Measurements from ENCODE around the gene EDN1.
"Not testable (repeated sequence)": the region's sequence is repeated elsewhere in the genome, so short reads cannot be mapped to it uniquely, and the experiment has no call there.

EDN1 gene

GRCh38 chr6:12328701-12329100 is 38.5 kb downstream of the EDN1 start:
- no peaks in the 10 kb centered on the region for H3K9me3 ChIP-seq (ENCODE audit: control insufficient read depth in 2 of 2, low read length in 2 of 2)
- H3K4me3 ChIP-seq (ENCODE audit: low read length in 2 of 2), result no peak overlapping the region
- H3K36me3 ChIP-seq (ENCODE audit: control insufficient read depth in 2 of 2, insufficient read depth in 2 of 2, low read length in 2 of 2), result no peaks in the 10 kb centered on the region
- H3K27me3 ChIP-seq (ENCODE audit: control insufficient read depth in 1 of 2, insufficient read depth in 2 of 2, low read length in 2 of 2), result no peaks in the 10 kb centered on the region
- H3K4me1 ChIP-seq (ENCODE audit: control insufficient read depth, insufficient read depth, low read length), result peaks cover 14% of the 10 kb centered on the region
- H3K27ac ChIP-seq (ENCODE audit: low read length), result no peak overlapping the region
- no peak overlapping the region for H3K9ac ChIP-seq (ENCODE audit: low read length in 2 of 2)

GRCh38 chr6:12331474-12331873 is 41.3 kb downstream of the EDN1 start:
- Histone ChIP-seq H3K9ac (ENCODE audit: low read length in 2 of 2) (no peak overlapping the region), H3K27ac (ENCODE audit: low read length) (peak overlapping the region; percentile 6), H3K4me1 (ENCODE audit: control insufficient read depth, insufficient read depth, low read length) (peaks cover 18% of the 10 kb centered on the region), H3K36me3 (ENCODE audit: control insufficient read depth in 2 of 2, insufficient read depth in 2 of 2, low read length in 2 of 2) (no peaks in the 10 kb centered on the region), H3K4me3 (ENCODE audit: low read length in 2 of 2) (no peak overlapping the region), H3K9me3 (ENCODE audit: control insufficient read depth in 2 of 2, low read length in 2 of 2) (no peaks in the 10 kb centered on the region), H3K27me3 (ENCODE audit: control insufficient read depth in 1 of 2, insufficient read depth in 2 of 2, low read length in 2 of 2) (no peaks in the 10 kb centered on the region)

- Histone ChIP-seq H3K4me1 (ENCODE audit: control insufficient read depth, insufficient read depth, low read length) (peaks cover 18% of the 10 kb centered on the region), H3K9me3 (ENCODE audit: control insufficient read depth in 2 of 2, low read length in 2 of 2) (no peaks in the 10 kb centered on the region), H3K27ac (ENCODE audit: low read length) (peak overlapping the region; percentile 6), H3K36me3 (ENCODE audit: control insufficient read depth in 2 of 2, insufficient read depth in 2 of 2, low read length in 2 of 2) (no peaks in the 10 kb centered on the region), H3K27me3 (ENCODE audit: control insufficient read depth in 1 of 2, insufficient read depth in 2 of 2, low read length in 2 of 2) (no peaks in the 10 kb centered on the region), H3K9ac (ENCODE audit: low read length in 2 of 2) (no peak overlapping the region), H3K4me3 (ENCODE audit: low read length in 2 of 2) (no peak overlapping the region)
Measured at GRCh38 chr6:12331951-12332749, 42.0 kb downstream of the EDN1 start.

GRCh38 chr6:12332750-12333079 is 42.6 kb downstream of the EDN1 start:
- H3K9me3 ChIP-seq (ENCODE audit: control insufficient read depth in 2 of 2, low read length in 2 of 2); H3K27me3 ChIP-seq (ENCODE audit: control insufficient read depth in 1 of 2, insufficient read depth in 2 of 2, low read length in 2 of 2); H3K9ac ChIP-seq (ENCODE audit: low read length in 2 of 2); H3K4me3 ChIP-seq (ENCODE audit: low read length in 2 of 2); H3K36me3 ChIP-seq (ENCODE audit: control insufficient read depth in 2 of 2, insufficient read depth in 2 of 2, low read length in 2 of 2); H3K27ac ChIP-seq (ENCODE audit: low read length): not testable (repeated sequence)
- H3K4me1 ChIP-seq (ENCODE audit: control insufficient read depth, insufficient read depth, low read length), result peaks cover 18% of the 10 kb centered on the region

GRCh38 chr6:12333128-12333527 is 43.0 kb downstream of the EDN1 start:
- no peak overlapping the region for H3K9ac ChIP-seq (ENCODE audit: low read length in 2 of 2)
- no peaks in the 10 kb centered on the region for H3K36me3 ChIP-seq (ENCODE audit: control insufficient read depth in 2 of 2, insufficient read depth in 2 of 2, low read length in 2 of 2)
- no peak overlapping the region for H3K4me3 ChIP-seq (ENCODE audit: low read length in 2 of 2)
- no peaks in the 10 kb centered on the region for H3K9me3 ChIP-seq (ENCODE audit: control insufficient read depth in 2 of 2, low read length in 2 of 2)
- H3K4me1 ChIP-seq (ENCODE audit: control insufficient read depth, insufficient read depth, low read length), result peaks cover 18% of the 10 kb centered on the region
- no peak overlapping the region for H3K27ac ChIP-seq (ENCODE audit: low read length)
- no peaks in the 10 kb centered on the region for H3K27me3 ChIP-seq (ENCODE audit: control insufficient read depth in 1 of 2, insufficient read depth in 2 of 2, low read length in 2 of 2)

GRCh38 chr6:12334526-12335130 is 44.5 kb downstream of the EDN1 start:
- H3K4me1 ChIP-seq (ENCODE audit: control insufficient read depth, insufficient read depth, low read length), result peaks cover 18% of the 10 kb centered on the region
- no peaks in the 10 kb centered on the region for H3K27me3 ChIP-seq (ENCODE audit: control insufficient read depth in 1 of 2, insufficient read depth in 2 of 2, low read length in 2 of 2)
- H3K9me3 ChIP-seq (ENCODE audit: control insufficient read depth in 2 of 2, low read length in 2 of 2), result no peaks in the 10 kb centered on the region
- no peak overlapping the region for H3K9ac ChIP-seq (ENCODE audit: low read length in 2 of 2)
- H3K36me3 ChIP-seq (ENCODE audit: control insufficient read depth in 2 of 2, insufficient read depth in 2 of 2, low read length in 2 of 2), result no peaks in the 10 kb centered on the region
- no peak overlapping the region for H3K4me3 ChIP-seq (ENCODE audit: low read length in 2 of 2)
- H3K27ac ChIP-seq (ENCODE audit: low read length), result no peak overlapping the region

GRCh38 chr6:12335131-12335527 is 45.0 kb downstream of the EDN1 start:
- Histone ChIP-seq H3K36me3 (ENCODE audit: control insufficient read depth in 2 of 2, insufficient read depth in 2 of 2, low read length in 2 of 2) (no peaks in the 10 kb centered on the region), H3K27me3 (ENCODE audit: control insufficient read depth in 1 of 2, insufficient read depth in 2 of 2, low read length in 2 of 2) (no peaks in the 10 kb centered on the region), H3K27ac (ENCODE audit: low read length) (no peak overlapping the region), H3K9ac (ENCODE audit: low read length in 2 of 2) (no peak overlapping the region), H3K9me3 (ENCODE audit: control insufficient read depth in 2 of 2, low read length in 2 of 2) (no peaks in the 10 kb centered on the region), H3K4me3 (ENCODE audit: low read length in 2 of 2) (no peak overlapping the region), H3K4me1 (ENCODE audit: control insufficient read depth, insufficient read depth, low read length) (peaks cover 18% of the 10 kb centered on the region)

GRCh38 chr6:12335717-12336116 is 45.6 kb downstream of the EDN1 start:
- no peak overlapping the region for H3K9ac ChIP-seq (ENCODE audit: low read length in 2 of 2)
- no peaks in the 10 kb centered on the region for H3K36me3 ChIP-seq (ENCODE audit: control insufficient read depth in 2 of 2, insufficient read depth in 2 of 2, low read length in 2 of 2)
- no peak overlapping the region for H3K4me3 ChIP-seq (ENCODE audit: low read length in 2 of 2)
- peaks cover 0 to 3% of the 10 kb centered on the region in 2 donors for H3K27me3 ChIP-seq (ENCODE audit: control insufficient read depth in 1 of 2, insufficient read depth in 2 of 2, low read length in 2 of 2)
- no peaks in the 10 kb centered on the region for H3K9me3 ChIP-seq (ENCODE audit: control insufficient read depth in 2 of 2, low read length in 2 of 2)
- peaks cover 18% of the 10 kb centered on the region for H3K4me1 ChIP-seq (ENCODE audit: control insufficient read depth, insufficient read depth, low read length)
- H3K27ac ChIP-seq (ENCODE audit: low read length), result no peak overlapping the region

- peaks cover 0 to 7% of the 10 kb centered on the region in 2 donors for H3K27me3 ChIP-seq (ENCODE audit: control insufficient read depth in 1 of 2, insufficient read depth in 2 of 2, low read length in 2 of 2)
- no peak overlapping the region for H3K4me3 ChIP-seq (ENCODE audit: low read length in 2 of 2)
- peaks cover 13% of the 10 kb centered on the region for H3K4me1 ChIP-seq (ENCODE audit: control insufficient read depth, insufficient read depth, low read length)
- H3K9ac ChIP-seq (ENCODE audit: low read length in 2 of 2), result no peak overlapping the region
- H3K36me3 ChIP-seq (ENCODE audit: control insufficient read depth in 2 of 2, insufficient read depth in 2 of 2, low read length in 2 of 2), result no peaks in the 10 kb centered on the region
- no peaks in the 10 kb centered on the region for H3K9me3 ChIP-seq (ENCODE audit: control insufficient read depth in 2 of 2, low read length in 2 of 2)
- H3K27ac ChIP-seq (ENCODE audit: low read length), result no peak overlapping the region
Measured at GRCh38 chr6:12336121-12336971, 46.2 kb downstream of the EDN1 start.

- no peak overlapping the region for H3K9ac ChIP-seq (ENCODE audit: low read length in 2 of 2)
- peaks cover 4% of the 10 kb centered on the region for H3K4me1 ChIP-seq (ENCODE audit: control insufficient read depth, insufficient read depth, low read length)
- no peak overlapping the region for H3K4me3 ChIP-seq (ENCODE audit: low read length in 2 of 2)
- no peaks in the 10 kb centered on the region for H3K9me3 ChIP-seq (ENCODE audit: control insufficient read depth in 2 of 2, low read length in 2 of 2)
- peaks cover 0 to 10% of the 10 kb centered on the region in 2 donors for H3K27me3 ChIP-seq (ENCODE audit: control insufficient read depth in 1 of 2, insufficient read depth in 2 of 2, low read length in 2 of 2)
- H3K36me3 ChIP-seq (ENCODE audit: control insufficient read depth in 2 of 2, insufficient read depth in 2 of 2, low read length in 2 of 2), result no peaks in the 10 kb centered on the region
- no peak overlapping the region for H3K27ac ChIP-seq (ENCODE audit: low read length)
Measured at GRCh38 chr6:12339022-12339421, 48.9 kb downstream of the EDN1 start.
